ENCODE measurements around the gene GAREM1. TPM values are rescaled to one million over a fixed set of nuclear protein-coding genes. Genes with fewer than 3 reads are reported as not detected.

The GAREM1 gene
- total RNA-seq, 2 donors from 2014 or later = 15.3 to 20.1 TPM

- no peaks in the 10 kb centered on the region for H3K27me3 ChIP-seq
- no peak overlapping the region for H3K4me3 ChIP-seq
- peak overlapping the region; percentile 22 for H3K27ac ChIP-seq
- no peaks in the 10 kb centered on the region for H3K36me3 ChIP-seq
- no peaks in the 10 kb centered on the region for H3K9me3 ChIP-seq
- no peak for DNase-seq
- H3K9ac ChIP-seq (ENCODE audit: low read depth in 2 of 2, low read length in 2 of 2) = no peak overlapping the region
- intact Hi-C loops (cut with DNase I) = no loop called here
- H3K4me1 ChIP-seq = no peaks in the 10 kb centered on the region
- TF ChIP-seq CTCF (IDR thresholded peaks at IDR 0.05) = no peak
Observed at GRCh38 chr18:32258148-32258547, 212.5 kb downstream of the GAREM1 start.

GRCh38 chr18:32257084-32257785 lies 213.4 kb downstream of the GAREM1 start:
- Histone ChIP-seq H3K36me3 (no peaks in the 10 kb centered on the region), H3K27me3 (no peaks in the 10 kb centered on the region), H3K27ac (no peak overlapping the region), H3K9ac (ENCODE audit: low read depth in 2 of 2, low read length in 2 of 2) (no peak overlapping the region), H3K4me1 (no peaks in the 10 kb centered on the region), H3K4me3 (no peak overlapping the region), H3K9me3 (no peaks in the 10 kb centered on the region)
- intact Hi-C loops (cut with DNase I) = no loop called here
- no peak for DNase-seq
- no peak for TF ChIP-seq CTCF (IDR thresholded peaks at IDR 0.05)

- TF ChIP-seq CTCF (IDR thresholded peaks at IDR 0.05) = no peak
- DNase-seq = no peak
- intact Hi-C loops (cut with DNase I) = no loop called here
- Histone ChIP-seq H3K4me1 (no peaks in the 10 kb centered on the region), H3K27me3 (no peaks in the 10 kb centered on the region), H3K9me3 (no peaks in the 10 kb centered on the region), H3K4me3 (no peak overlapping the region), H3K9ac (ENCODE audit: low read depth in 2 of 2, low read length in 2 of 2) (no peak overlapping the region), H3K36me3 (no peaks in the 10 kb centered on the region), H3K27ac (no peak overlapping the region)
Observed at GRCh38 chr18:32255570-32255969, 215.1 kb downstream of the GAREM1 start.

- H3K9ac ChIP-seq (ENCODE audit: low read depth in 2 of 2, low read length in 2 of 2) = no peak overlapping the region
- intact Hi-C loops (cut with DNase I) = no loop called here
Observed at GRCh38 chr18:32252141-32252860, 218.4 kb downstream of the GAREM1 start.

GRCh38 chr18:32251466-32251865 lies 219.2 kb downstream of the GAREM1 start:
- H3K4me1 ChIP-seq = no peaks in the 10 kb centered on the region
- intact Hi-C loops (cut with DNase I) = no loop called here
- H3K4me3 ChIP-seq = no peak overlapping the region
- H3K27ac ChIP-seq = no peak overlapping the region
- TF ChIP-seq CTCF (IDR thresholded peaks at IDR 0.05) = no peak
- H3K9ac ChIP-seq (ENCODE audit: low read depth in 2 of 2, low read length in 2 of 2) = no peak overlapping the region
- no peaks in the 10 kb centered on the region for H3K9me3 ChIP-seq
- H3K27me3 ChIP-seq = no peaks in the 10 kb centered on the region
- no peaks in the 10 kb centered on the region for H3K36me3 ChIP-seq
- DNase-seq = no peak

More at GRCh38 chr18:32252141-32252860, 218.4 kb downstream of the GAREM1 start:
- Histone ChIP-seq H3K27me3 (no peaks in the 10 kb centered on the region), H3K36me3 (no peaks in the 10 kb centered on the region), H3K9me3 (no peaks in the 10 kb centered on the region), H3K4me1 (no peaks in the 10 kb centered on the region), H3K27ac (no peak overlapping the region), H3K4me3 (no peak overlapping the region)
- no peak for TF ChIP-seq CTCF (IDR thresholded peaks at IDR 0.05)
- DNase-seq = no peak
